OCI-LY7 (cell line): ENCODE results near the gene CALD1. TPM values are rescaled to one million over a fixed set of nuclear protein-coding genes. Genes with fewer than 3 reads are reported as not detected.

Source experiments
- BruUV-seq: library from RNA; stranded (reverse); fragments of 400-500 nt; replicated peaks from 2 replicates; lab custom pipeline; 2021; lab: Mats Ljungman, UMichigan
- CTCF ChIA-PET: fragments of 300-600 bp; sonication (Branson Sonifier 250); formaldehyde crosslinking; loops from one replicate; lab custom pipeline; 2022; ENCODE audit warnings: antibody characterized with exemption; ENCODE audit not compliant: unreplicated experiment; lab: Charles Lee
- POLR2A ChIA-PET: fragments of 300-600 bp; sonication (Branson Sonifier 250); formaldehyde crosslinking; loops from one replicate; lab custom pipeline; 2022; ENCODE audit warnings: antibody characterized with exemption; lab: Charles Lee
- DNase-seq: peaks from one replicate; pipeline ENCODE4 v3.0.0-alpha.2; 2015; ENCODE audit warnings: low spot score
- H2AFZ ChIP-seq: fragments of 200-600 bp; sonication (generic), shearing (Covaris generic); 2 replicates; pipeline ENCODE4 v1.6.1; 2014; ENCODE audit warnings: mild to moderate bottlenecking, antibody characterized with exemption, low read length, moderate library complexity
- H3K27ac ChIP-seq: fragments of 200-600 bp; sonication (generic); 2 replicates; pipeline ENCODE4 v1.5.1; 2014; ENCODE audit warnings: mixed run types, low read depth, mild to moderate bottlenecking, moderate library complexity, low read length, inconsistent platforms; ENCODE audit not compliant: poor library complexity, severe bottlenecking
- H3K36me3 ChIP-seq: fragments of 200-600 bp; sonication (generic); 2 replicates; pipeline ENCODE4 v1.6.1; 2014; ENCODE audit warnings: mild to moderate bottlenecking, antibody characterized with exemption, low read length, moderate library complexity, mixed read lengths; ENCODE audit not compliant: insufficient read depth
- H3K4me1 ChIP-seq: fragments of 200-600 bp; sonication (generic); 2 replicates; pipeline ENCODE4 v1.5.1; 2014; ENCODE audit warnings: mild to moderate bottlenecking, low read length; ENCODE audit not compliant: insufficient read depth, poor library complexity, severe bottlenecking
- H3K4me2 ChIP-seq: fragments of 200-600 bp; sonication (generic); 2 replicates; pipeline ENCODE4 v1.6.1; 2014; ENCODE audit warnings: mild to moderate bottlenecking, low read length
- H3K4me3 ChIP-seq: fragments of 200-600 bp; sonication (generic); 2 replicates; pipeline ENCODE4 v1.5.1; 2014; ENCODE audit warnings: mild to moderate bottlenecking, low read depth, low read length; ENCODE audit not compliant: poor library complexity, severe bottlenecking
- H3K79me2 ChIP-seq: fragments of 200-600 bp; sonication (generic); 2 replicates; pipeline ENCODE4 v1.6.1; 2016; ENCODE audit warnings: low read depth, mild to moderate bottlenecking, low read length, moderate library complexity, mixed read lengths; ENCODE audit not compliant: insufficient read depth
- H3K9me2 ChIP-seq: fragments of 200-600 bp; sonication (generic); 2 replicates; pipeline ENCODE4 v1.6.1; 2016; ENCODE audit warnings: mild to moderate bottlenecking, low read length, mixed read lengths; ENCODE audit not compliant: insufficient read depth
- H3K9me3 ChIP-seq: fragments of 200-600 bp; sonication (generic); 2 replicates; pipeline ENCODE4 v1.6.1; 2014; ENCODE audit warnings: mild to moderate bottlenecking, mixed run types, low read length, mixed read lengths
- H4K20me1 ChIP-seq: fragments of 200-600 bp; sonication (generic); 2 replicates; pipeline ENCODE4 v1.6.1; 2014; ENCODE audit warnings: mild to moderate bottlenecking, antibody characterized with exemption, low read length, moderate library complexity, mixed read lengths; ENCODE audit not compliant: insufficient read depth
- EZH2phosphoT487 ChIP-seq: fragments of 200-600 bp; sonication (generic); IDR thresholded peaks from 2 replicates; pipeline ENCODE4 v1.6.1; 2018; ENCODE audit warnings: low read depth, borderline replicate concordance, mild to moderate bottlenecking, mixed run types, antibody characterized with exemption, low read length, moderate library complexity, mixed read lengths
- intact Hi-C: fragments of 100-400 bp; cut with micrococcal nuclease; formaldehyde crosslinking; loops from one replicate; pipeline ENCODE4 v1.10.0; 2022; ENCODE audit not compliant: unreplicated experiment
- total RNA-seq, 2 experiments: library from RNA; depleted of rRNA in 1 of 2; stranded (reverse); fragments of >200 nt in 1 of 2; shearing (Covaris generic) in 1 of 2; gene quantifications; 2 replicates each; pipeline ENCODE4 v1.2.3, GENCODE V29; 2014 to 2022
- TF ChIP-seq, protein P1 (sequence below): fragments of 200-600 bp; sonication (generic); conservative IDR thresholded peaks from 2 replicates; pipeline ENCODE4 v1.5.1; 2014; ENCODE audit warnings: mild to moderate bottlenecking, antibody characterized with exemption, low read length, moderate library complexity, mixed read lengths

CALD1 gene
- total RNA-seq, 2 experiments from 2014 or later: 0.25 to 0.49 TPM

DNA sequence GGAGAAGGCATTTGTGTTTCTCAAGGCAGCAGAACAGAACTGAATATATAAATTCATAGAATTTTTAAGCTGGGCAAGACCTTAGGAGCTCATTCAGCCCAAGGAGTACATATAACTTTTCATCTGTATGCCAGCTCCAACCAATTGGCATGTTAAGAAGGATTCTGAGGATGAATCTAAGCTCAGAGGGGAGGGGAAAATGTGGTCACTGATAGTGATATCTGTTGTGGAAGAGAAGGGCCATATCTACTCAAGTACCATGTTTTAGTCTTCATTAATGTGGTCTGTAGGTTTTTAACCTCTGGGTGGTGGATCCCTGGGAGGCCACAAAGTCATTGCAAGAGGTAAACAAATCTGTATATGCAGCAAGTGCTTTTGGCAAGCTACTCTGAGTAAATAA is 6.4 kb downstream of the CALD1 start:
- TF ChIP-seq EZH2phosphoT487: no peak
- TF ChIP-seq, protein P1, sequence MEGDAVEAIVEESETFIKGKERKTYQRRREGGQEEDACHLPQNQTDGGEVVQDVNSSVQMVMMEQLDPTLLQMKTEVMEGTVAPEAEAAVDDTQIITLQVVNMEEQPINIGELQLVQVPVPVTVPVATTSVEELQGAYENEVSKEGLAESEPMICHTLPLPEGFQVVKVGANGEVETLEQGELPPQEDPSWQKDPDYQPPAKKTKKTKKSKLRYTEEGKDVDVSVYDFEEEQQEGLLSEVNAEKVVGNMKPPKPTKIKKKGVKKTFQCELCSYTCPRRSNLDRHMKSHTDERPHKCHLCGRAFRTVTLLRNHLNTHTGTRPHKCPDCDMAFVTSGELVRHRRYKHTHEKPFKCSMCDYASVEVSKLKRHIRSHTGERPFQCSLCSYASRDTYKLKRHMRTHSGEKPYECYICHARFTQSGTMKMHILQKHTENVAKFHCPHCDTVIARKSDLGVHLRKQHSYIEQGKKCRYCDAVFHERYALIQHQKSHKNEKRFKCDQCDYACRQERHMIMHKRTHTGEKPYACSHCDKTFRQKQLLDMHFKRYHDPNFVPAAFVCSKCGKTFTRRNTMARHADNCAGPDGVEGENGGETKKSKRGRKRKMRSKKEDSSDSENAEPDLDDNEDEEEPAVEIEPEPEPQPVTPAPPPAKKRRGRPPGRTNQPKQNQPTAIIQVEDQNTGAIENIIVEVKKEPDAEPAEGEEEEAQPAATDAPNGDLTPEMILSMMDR: no peak
- no peaks in the 10 kb centered on the region for H3K36me3 ChIP-seq
- H3K4me2 ChIP-seq: no peak overlapping the region
- H3K9me3 ChIP-seq: no peaks in the 10 kb centered on the region
- no peak for DNase-seq
- BruUV-seq: no TSS peak
- H3K9me2 ChIP-seq: no peaks in the 10 kb centered on the region
- H3K4me3 ChIP-seq: no peak overlapping the region
- H2AFZ ChIP-seq: no peak overlapping the region
- ChIA-PET POLR2A (interaction anchor here (0.7 kb wide), 1 partner anchor 555 kb away, joined by 3 read pairs; no protein-coding TSS in a partner anchor), CTCF (no interaction called here)
- no peaks in the 10 kb centered on the region for H3K79me2 ChIP-seq
- H3K27ac ChIP-seq: no peak overlapping the region
- intact Hi-C loops: no loop called here
- H3K4me1 ChIP-seq: no peaks in the 10 kb centered on the region
- no peaks in the 10 kb centered on the region for H4K20me1 ChIP-seq

DNA sequence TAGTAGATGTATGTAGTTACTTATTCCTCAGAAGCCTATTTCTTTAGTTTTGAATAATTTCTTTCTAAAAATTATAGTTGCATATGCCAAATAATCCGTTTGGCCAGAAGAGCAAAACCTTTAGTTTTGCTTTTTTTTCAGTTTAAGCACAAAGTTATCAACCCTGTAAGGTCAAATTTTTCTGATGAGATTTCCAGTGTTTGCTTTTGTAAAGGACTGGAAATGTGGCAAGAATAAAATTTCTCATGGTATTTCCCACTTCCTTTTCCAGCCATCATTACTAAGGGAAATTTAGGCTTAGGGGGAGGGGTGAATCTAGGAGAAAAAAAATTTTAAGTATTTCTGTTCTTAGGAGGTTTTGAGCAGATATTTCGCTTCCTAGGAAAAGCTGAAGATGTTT is 7.6 kb downstream of the CALD1 start:
- no peaks in the 10 kb centered on the region for H3K9me2 ChIP-seq
- H3K4me1 ChIP-seq: no peaks in the 10 kb centered on the region
- no peak overlapping the region for H3K4me3 ChIP-seq
- H3K9me3 ChIP-seq: no peaks in the 10 kb centered on the region
- no peak overlapping the region for H3K27ac ChIP-seq
- ChIA-PET CTCF (no interaction called here), POLR2A (interaction anchor here (0.8 kb wide), 1 partner anchor 11 kb away, joined by 3 read pairs; no protein-coding TSS in a partner anchor)
- no peaks in the 10 kb centered on the region for H3K79me2 ChIP-seq
- no peaks in the 10 kb centered on the region for H4K20me1 ChIP-seq
- no TSS peak for BruUV-seq
- intact Hi-C loops: no loop called here
- TF ChIP-seq EZH2phosphoT487: no peak
- TF ChIP-seq, protein P1: no peak
- H2AFZ ChIP-seq: no peak overlapping the region
- no peak overlapping the region for H3K4me2 ChIP-seq
- no peaks in the 10 kb centered on the region for H3K36me3 ChIP-seq
- DNase-seq: no peak

DNA sequence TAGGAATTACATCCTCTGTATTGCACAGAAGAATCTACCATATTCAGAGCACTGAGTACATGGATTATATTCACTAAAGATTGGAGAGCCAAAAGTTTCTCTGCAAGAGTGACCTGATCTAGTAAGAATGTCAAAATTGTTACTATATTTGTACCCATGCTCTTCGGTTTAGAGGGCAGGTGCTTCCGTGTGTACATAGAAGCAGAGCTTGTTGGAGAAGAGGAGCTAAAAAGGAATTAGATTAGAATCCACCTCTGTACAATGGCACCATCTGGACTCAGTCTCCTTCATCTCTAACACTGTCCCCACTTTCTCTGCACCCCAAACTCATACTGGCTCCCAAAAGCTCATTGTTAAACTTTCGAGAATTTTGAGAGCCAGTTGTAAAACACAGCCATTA is 8.3 kb downstream of the CALD1 start:
- TF ChIP-seq, protein P1: no peak
- no peak for TF ChIP-seq EZH2phosphoT487
- H3K9me2 ChIP-seq: no peaks in the 10 kb centered on the region
- BruUV-seq: no TSS peak
- no peaks in the 10 kb centered on the region for H3K36me3 ChIP-seq
- H3K27ac ChIP-seq: no peak overlapping the region
- no peaks in the 10 kb centered on the region for H3K79me2 ChIP-seq
- DNase-seq: no peak
- H2AFZ ChIP-seq: no peak overlapping the region
- intact Hi-C loops: no loop called here
- ChIA-PET CTCF (no interaction called here), POLR2A (interaction anchor here (0.6 to 0.7 kb wide), 2 partner anchors 169 to 384 kb away, joined by 3 to 6 read pairs; no protein-coding TSS in a partner anchor)
- no peaks in the 10 kb centered on the region for H3K4me1 ChIP-seq
- H3K4me2 ChIP-seq: no peak overlapping the region
- H4K20me1 ChIP-seq: no peaks in the 10 kb centered on the region
- no peak overlapping the region for H3K4me3 ChIP-seq
- no peaks in the 10 kb centered on the region for H3K9me3 ChIP-seq
